ENCODE results near the gene PAX7. TPM values are rescaled to one million over a fixed set of nuclear protein-coding genes. Genes with fewer than 3 reads are reported as not detected.

Gene PAX7
- total RNA-seq, 1 experiment from 2014 or later, result 0.15 TPM

DNA sequence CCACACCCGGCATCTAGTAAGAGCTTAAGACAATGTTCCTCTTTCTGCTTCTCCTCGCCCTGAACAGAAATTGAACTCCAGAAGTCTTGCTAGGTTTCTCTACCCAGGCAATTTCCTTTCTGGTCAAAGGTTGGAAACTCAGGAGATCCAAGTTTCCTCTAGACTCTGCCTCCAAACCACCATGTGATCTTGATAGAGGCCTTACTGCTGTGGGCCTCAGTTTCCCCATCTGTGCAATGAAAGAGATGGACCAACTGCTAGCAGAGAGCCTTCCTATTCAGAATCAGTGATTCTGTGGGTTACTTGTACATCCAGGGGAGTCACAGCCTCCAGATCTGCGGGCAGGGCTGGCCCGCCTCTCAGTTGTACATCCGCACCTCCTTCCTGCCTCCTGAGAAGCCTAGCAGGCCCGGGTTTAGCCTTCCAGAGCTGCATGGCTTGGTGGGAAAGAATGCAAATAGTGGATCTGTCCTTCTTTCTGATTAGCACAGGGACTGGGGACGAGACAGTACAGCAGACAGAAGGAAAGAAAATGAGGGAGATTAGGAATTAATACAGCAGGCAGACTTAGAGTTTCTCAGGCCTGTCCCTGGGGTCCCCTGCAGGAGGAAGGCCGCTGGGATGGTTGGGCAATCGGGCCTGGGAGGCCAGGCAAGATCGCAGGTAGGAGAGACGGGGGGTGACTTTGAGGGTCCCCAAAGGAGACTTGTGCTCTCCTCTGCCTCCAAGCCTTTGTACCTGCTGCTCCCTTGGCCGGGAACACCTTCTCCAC is 83.9 kb downstream of the PAX7 start:
- no peak overlapping the region for H3K27ac ChIP-seq (ENCODE audit: insufficient read length, low read depth, low read length)
- H2BK15ac ChIP-seq (ENCODE audit: low read depth, low read length), result no peak overlapping the region
- H3K4me2 ChIP-seq (ENCODE audit: insufficient read depth, insufficient read length, low read length), result no peak overlapping the region
- no peak overlapping the region for H2BK20ac ChIP-seq (ENCODE audit: low read depth, low read length, poor library complexity, severe bottlenecking)
- no peaks in the 10 kb centered on the region for H3K9me3 ChIP-seq (ENCODE audit: control insufficient read depth, low read depth, low read length)
- H4K20me1 ChIP-seq (ENCODE audit: control insufficient read depth, insufficient read depth, insufficient read length), result no peaks in the 10 kb centered on the region
- H3K4me1 ChIP-seq (ENCODE audit: insufficient read depth, low read length), result no peaks in the 10 kb centered on the region
- no peak overlapping the region for H2BK5ac ChIP-seq (ENCODE audit: insufficient read length, low read length)
- no peak overlapping the region for H3T11ph ChIP-seq (ENCODE audit: low read length)
- peaks cover 94% of the 10 kb centered on the region for H3K27me3 Mint-ChIP-seq (ENCODE audit: low read depth)
- H3K4me3 Mint-ChIP-seq, result no peak overlapping the region
- no peaks in the 10 kb centered on the region for H3K79me2 ChIP-seq (ENCODE audit: insufficient read depth, low read length)
- no peak overlapping the region for H4K8ac ChIP-seq (replicated peaks; ENCODE audit: insufficient read length, low read depth, low read length)
- peak overlapping the region in 1 of 3 experiments; percentile 66; a peak in 1 of 7 replicates for H3K27ac Mint-ChIP-seq
- no peak overlapping the region for H2BK12ac ChIP-seq (ENCODE audit: insufficient read length, low read depth, low read length)
- no peak overlapping the region for H3K56ac ChIP-seq (ENCODE audit: insufficient read length, low read depth, low read length)
- H2BK120ac ChIP-seq (ENCODE audit: low read depth, low read length, poor library complexity, severe bottlenecking), result no peak overlapping the region
- no peak overlapping the region for H4K91ac ChIP-seq (ENCODE audit: insufficient read length, low read depth, low read length)
- H3K9ac ChIP-seq (ENCODE audit: extremely low read depth, insufficient read length, low read length), result no peak overlapping the region
- no peak overlapping the region for H2AFZ ChIP-seq (ENCODE audit: low read length)
- H3K79me1 ChIP-seq (ENCODE audit: insufficient read depth, low read depth, low read length, poor library complexity, severe bottlenecking), result no peaks in the 10 kb centered on the region
- H3K4me1 Mint-ChIP-seq, result peaks cover 8 to 14% of the 10 kb centered on the region in 2 experiments
- no CpG with 5 or more reads among the region's 12 CpGs for WGBS (ENCODE audit: extremely low coverage, insufficient read length, low lambda C conversion rate)
- TF ChIP-seq, protein P1, sequence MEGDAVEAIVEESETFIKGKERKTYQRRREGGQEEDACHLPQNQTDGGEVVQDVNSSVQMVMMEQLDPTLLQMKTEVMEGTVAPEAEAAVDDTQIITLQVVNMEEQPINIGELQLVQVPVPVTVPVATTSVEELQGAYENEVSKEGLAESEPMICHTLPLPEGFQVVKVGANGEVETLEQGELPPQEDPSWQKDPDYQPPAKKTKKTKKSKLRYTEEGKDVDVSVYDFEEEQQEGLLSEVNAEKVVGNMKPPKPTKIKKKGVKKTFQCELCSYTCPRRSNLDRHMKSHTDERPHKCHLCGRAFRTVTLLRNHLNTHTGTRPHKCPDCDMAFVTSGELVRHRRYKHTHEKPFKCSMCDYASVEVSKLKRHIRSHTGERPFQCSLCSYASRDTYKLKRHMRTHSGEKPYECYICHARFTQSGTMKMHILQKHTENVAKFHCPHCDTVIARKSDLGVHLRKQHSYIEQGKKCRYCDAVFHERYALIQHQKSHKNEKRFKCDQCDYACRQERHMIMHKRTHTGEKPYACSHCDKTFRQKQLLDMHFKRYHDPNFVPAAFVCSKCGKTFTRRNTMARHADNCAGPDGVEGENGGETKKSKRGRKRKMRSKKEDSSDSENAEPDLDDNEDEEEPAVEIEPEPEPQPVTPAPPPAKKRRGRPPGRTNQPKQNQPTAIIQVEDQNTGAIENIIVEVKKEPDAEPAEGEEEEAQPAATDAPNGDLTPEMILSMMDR (conservative IDR thresholded peaks at IDR 0.05), result no peak
- no peak for DNase-seq
- peaks cover 8% of the 10 kb centered on the region for H3K23me2 ChIP-seq (ENCODE audit: insufficient read length, low read depth, low read length, poor library complexity, severe bottlenecking)
- peaks cover 21% of the 10 kb centered on the region; the same call in 1 of the 2 replicates for H3K27me3 ChIP-seq (ENCODE audit: insufficient read depth, low read length)
- H3K14ac ChIP-seq (ENCODE audit: insufficient read depth, low read length), result no peak overlapping the region
- H3K18ac ChIP-seq (ENCODE audit: insufficient read length, low read depth, low read length), result no peak overlapping the region
- no peak overlapping the region for H4K5ac ChIP-seq (ENCODE audit: insufficient read length, low read depth, low read length)
- H3K23ac ChIP-seq (ENCODE audit: insufficient read length, low read depth, low read length), result no peak overlapping the region
- no peaks in the 10 kb centered on the region for H3K9me3 Mint-ChIP-seq
- no peaks in the 10 kb centered on the region for H3K36me3 Mint-ChIP-seq (ENCODE audit: insufficient read depth in 1 of 3, low read depth in 3 of 3)
- H3K4ac ChIP-seq (ENCODE audit: low read depth, low read length), result no peak overlapping the region
- H2AK5ac ChIP-seq (ENCODE audit: insufficient read length, low read length), result no peak overlapping the region

All from H9 (cell line).